ENCODE measurements around the gene RIMS4.

The RIMS4 gene

GRCh38 chr20:44728801-44729443 is 81.4 kb downstream of the RIMS4 start:
- H3K27ac ChIP-seq, result peak overlapping the region in 3 of 21 experiments; percentile 8 to 23 (median 14)
- H3K4me3 ChIP-seq, result no peak overlapping the region

DNA sequence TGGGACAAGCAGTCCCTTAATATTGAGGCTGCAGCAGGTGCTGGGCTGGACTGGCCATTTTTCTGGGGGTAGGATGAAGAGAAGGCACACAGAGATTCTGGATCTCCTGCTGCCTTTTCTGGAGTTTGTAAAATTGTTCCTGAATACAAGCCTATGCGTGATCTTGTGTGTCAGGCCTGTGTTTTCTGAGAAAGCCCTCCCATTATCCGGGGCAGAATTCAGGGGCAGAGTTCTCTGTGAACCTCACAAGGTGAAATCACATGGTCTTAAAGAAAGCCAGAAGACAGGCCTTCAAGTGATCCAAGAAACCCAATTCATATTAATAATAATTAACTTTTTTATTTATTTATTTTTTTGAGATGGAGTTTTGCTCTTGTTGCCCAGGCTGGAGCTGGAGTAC is 82.7 kb downstream of the RIMS4 start:
- H3K27ac ChIP-seq, result no peak overlapping the region
- H3K4me3 ChIP-seq, result no peak overlapping the region

GRCh38 chr20:44727039-44727438 is 83.3 kb downstream of the RIMS4 start:
- H3K27ac ChIP-seq, result no peak overlapping the region
- H3K4me3 ChIP-seq, result no peak overlapping the region

GRCh38 chr20:44725837-44726236 is 84.5 kb downstream of the RIMS4 start:
- Histone ChIP-seq H3K27ac (no peak overlapping the region), H3K4me3 (no peak overlapping the region)

DNA sequence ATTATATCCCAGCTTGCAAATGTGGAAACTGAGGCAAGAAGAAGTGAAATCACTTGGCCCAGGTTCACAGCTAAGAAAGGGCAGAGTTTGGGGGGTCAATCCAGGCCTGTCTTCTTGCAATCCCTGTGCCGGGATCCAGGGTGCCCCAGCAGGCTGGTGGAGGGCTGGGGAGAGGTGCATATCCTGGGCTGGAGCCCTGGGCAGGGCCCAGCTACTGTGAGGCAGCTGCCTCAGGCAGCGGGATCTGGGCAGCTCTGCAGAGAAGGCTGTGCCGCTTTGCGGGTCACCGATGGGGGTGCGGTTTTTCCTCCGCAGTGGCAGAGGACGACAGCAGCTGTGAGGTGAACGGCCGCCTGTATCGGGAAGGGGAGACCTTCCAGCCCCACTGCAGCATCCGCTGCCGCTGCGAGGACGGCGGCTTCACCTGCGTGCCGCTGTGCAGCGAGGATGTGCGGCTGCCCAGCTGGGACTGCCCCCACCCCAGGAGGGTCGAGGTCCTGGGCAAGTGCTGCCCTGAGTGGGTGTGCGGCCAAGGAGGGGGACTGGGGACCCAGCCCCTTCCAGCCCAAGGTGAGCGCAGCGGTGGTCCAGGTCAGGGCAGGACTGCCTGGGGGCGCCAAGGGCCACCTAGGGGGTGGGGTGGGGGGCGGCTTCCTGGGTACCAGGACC is 85.8 kb downstream of the RIMS4 start:
- Histone ChIP-seq H3K4me3 (no peak overlapping the region), H3K27ac (peak overlapping the region in 2 of 21 experiments; percentile 2 to 25)

GRCh38 chr20:44723798-44724362 is 86.5 kb downstream of the RIMS4 start:
- Histone ChIP-seq H3K4me3 (no peak overlapping the region), H3K27ac (no peak overlapping the region)

GRCh38 chr20:44723391-44723790 is 87.0 kb downstream of the RIMS4 start:
- Histone ChIP-seq H3K4me3 (no peak overlapping the region), H3K27ac (peak overlapping the region in 1 of 21 experiments; percentile 29)

GRCh38 chr20:44722990-44723389 is 87.4 kb downstream of the RIMS4 start:
- H3K27ac ChIP-seq, result peak overlapping the region in 1 of 21 experiments; percentile 29
- H3K4me3 ChIP-seq, result no peak overlapping the region

GRCh38 chr20:44721785-44722054 is 88.6 kb downstream of the RIMS4 start:
- Histone ChIP-seq H3K4me3 (no peak overlapping the region), H3K27ac (peak overlapping the region in 1 of 21 experiments; percentile 9)

- Histone ChIP-seq H3K4me3 (no peak overlapping the region), H3K27ac (peak overlapping the region in 8 of 21 experiments; percentile 1 to 69 (median 56))
These were observed 89.2 kb downstream of the RIMS4 start for GRCh38 chr20:44720997-44721784.

GRCh38 chr20:44720621-44720996 is 89.7 kb downstream of the RIMS4 start:
- Histone ChIP-seq H3K27ac (peak overlapping the region in 15 of 21 experiments; percentile 1 to 69 (median 54)), H3K4me3 (no peak overlapping the region)

GRCh38 chr20:44719841-44720240 is 90.5 kb downstream of the RIMS4 start:
- Histone ChIP-seq H3K4me3 (no peak overlapping the region), H3K27ac (peak overlapping the region in 12 of 21 experiments; percentile 19 to 69 (median 55))

- H3K27ac ChIP-seq, result peak overlapping the region in 4 of 21 experiments; percentile 13 to 66 (median 53)
These were observed 92.4 kb downstream of the RIMS4 start for GRCh38 chr20:44717986-44718385.

GRCh38 chr20:44716309-44717106 is 93.8 kb downstream of the RIMS4 start:
- peak overlapping the region in 16 of 21 experiments; percentile 21 to 74 (median 50) for H3K27ac ChIP-seq
- peak overlapping the region in 3 of 7 experiments; percentile 3 to 28 (median 10) for H3K4me3 ChIP-seq

More at GRCh38 chr20:44717986-44718385, 92.4 kb downstream of the RIMS4 start:
- H3K4me3 ChIP-seq, result no peak overlapping the region

- peak overlapping the region in 4 of 7 experiments; percentile 2 to 28 (median 6) for H3K4me3 ChIP-seq
- peak overlapping the region in 16 of 21 experiments; percentile 23 to 74 (median 50) for H3K27ac ChIP-seq
These were observed 94.6 kb downstream of the RIMS4 start for GRCh38 chr20:44715499-44716308.

DNA sequence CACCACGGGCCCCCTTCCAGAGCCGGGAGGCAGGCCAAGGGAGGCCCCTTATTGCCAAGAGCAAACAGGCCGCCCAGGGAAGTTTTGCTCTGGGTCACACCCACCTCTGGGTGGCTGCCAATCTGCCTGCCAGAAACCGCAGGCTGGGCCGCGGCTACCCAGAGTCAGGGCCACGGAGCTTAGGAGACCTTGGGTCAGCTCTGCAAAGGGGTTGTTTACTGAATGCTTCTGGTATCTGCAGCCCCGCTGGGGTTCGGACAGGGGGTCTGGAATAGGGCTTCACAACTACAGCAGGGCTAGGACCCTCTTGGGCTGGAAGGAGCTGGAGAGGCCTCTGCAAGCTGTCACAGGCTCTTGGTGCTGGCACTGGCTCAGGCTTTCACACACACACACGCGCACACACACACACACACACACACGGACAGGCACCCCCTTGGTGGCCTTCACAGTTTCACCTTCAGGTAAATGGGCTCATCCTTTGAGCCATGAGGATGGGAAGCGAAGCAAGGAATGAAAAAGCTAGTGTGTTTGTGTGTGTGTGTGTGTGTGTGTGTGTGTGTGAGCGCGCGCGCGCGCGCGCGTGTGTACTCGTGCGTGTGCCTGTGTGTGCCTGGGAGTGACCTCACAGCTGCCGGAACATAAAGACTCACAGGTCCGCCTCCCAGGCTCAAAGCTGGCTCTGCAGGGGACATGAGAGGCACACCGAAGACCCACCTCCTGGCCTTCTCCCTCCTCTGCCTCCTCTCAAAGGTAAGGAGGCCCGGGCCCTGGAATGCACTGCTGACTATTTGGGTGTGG is 95.4 kb downstream of the RIMS4 start, which contains the start of gene CCN5:
CCN5 (plus strand) TSS at position 669 of the 798 bp plus-strand sequence; CDS start at position 691, 22 bp downstream.
- H3K27ac ChIP-seq, result peak within 1 kb of the TSS in 16 of 21 experiments; percentile 26 to 74 (median 50)

DNA sequence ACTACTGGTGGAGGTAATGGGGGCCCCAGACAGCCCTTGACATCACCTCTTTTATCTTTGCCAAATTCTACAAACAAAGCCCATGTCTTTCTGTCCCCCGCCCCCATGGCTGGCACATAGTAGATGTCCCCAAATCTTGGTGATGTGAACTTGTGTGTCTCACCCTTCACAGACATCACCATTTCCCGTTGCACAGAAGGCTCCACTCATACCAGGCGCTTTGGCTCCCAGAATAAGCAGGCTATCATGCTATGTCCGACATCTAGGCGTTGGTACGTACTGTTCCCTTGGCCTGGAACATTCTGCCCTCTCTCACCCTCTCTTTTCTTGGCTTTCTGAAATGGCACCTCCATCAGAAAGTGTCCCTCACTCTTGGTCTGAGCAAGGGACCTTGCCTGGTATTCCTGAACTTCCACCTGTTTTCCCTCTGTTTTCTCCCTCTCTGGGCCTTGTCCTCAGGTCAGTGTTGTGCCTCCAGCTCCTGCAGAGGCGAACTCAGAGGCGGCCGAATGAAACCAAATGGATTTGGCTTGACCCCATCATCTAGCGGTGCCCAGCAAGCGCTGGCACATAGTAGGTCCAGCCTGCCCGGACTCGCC is 96.1 kb downstream of the RIMS4 start:
- H3K4me3 ChIP-seq, result no peak overlapping the region
- H3K27ac ChIP-seq, result peak overlapping the region in 6 of 21 experiments; percentile 21 to 74 (median 62)

More for the DNA sequence above, 95.4 kb downstream of the RIMS4 start, which contains the start of gene CCN5:
- peak within 1 kb of the TSS in 4 of 7 experiments; percentile 2 to 28 (median 6) for H3K4me3 ChIP-seq

Data from skin epidermis (tissue), 12 donors.